ENCODE data around the gene LRRC47.

Gene LRRC47

GRCh38 chr1:3789421-3790300 lies 6.6 kb downstream of the LRRC47 start:
- TF ChIP-seq REST (IDR thresholded peaks at IDR 0.05; ENCODE audit: insufficient replicate concordance, low read depth) (no peak), SPI1 (IDR thresholded peaks at IDR 0.05; ENCODE audit: borderline replicate concordance, low read depth) (no peak), GABPA (IDR thresholded peaks at IDR 0.05; ENCODE audit: low read depth) (no peak), POLR2AphosphoS5 (IDR thresholded peaks at IDR 0.05; ENCODE audit: low read depth) (no peak), CTCF (IDR thresholded peaks at IDR 0.05; ENCODE audit: insufficient read depth, low read length) (no peak)
- H3K4me3 ChIP-seq (replicated peaks; ENCODE audit: insufficient read depth, low read length), result no peak overlapping the region
- DNase-seq (ENCODE audit: low read depth in 1 of 2, low spot score in 1 of 2), result no peak
- no peak overlapping the region for H3K27ac ChIP-seq (replicated peaks)
- no peaks in the 10 kb centered on the region for H3K27me3 ChIP-seq (ENCODE audit: insufficient read depth, poor library complexity, severe bottlenecking)

GRCh38 chr1:3788756-3789420 lies 7.4 kb downstream of the LRRC47 start:
- Histone ChIP-seq H3K27ac (replicated peaks) (no peak overlapping the region), H3K4me3 (replicated peaks; ENCODE audit: insufficient read depth, low read length) (no peak overlapping the region)
- no peak for DNase-seq (ENCODE audit: low read depth in 1 of 2, low spot score in 1 of 2)

More at GRCh38 chr1:3788756-3789420, 7.4 kb downstream of the LRRC47 start:
- no peak for TF ChIP-seq POLR2AphosphoS5 (IDR thresholded peaks at IDR 0.05; ENCODE audit: low read depth)
- TF ChIP-seq GABPA (IDR thresholded peaks at IDR 0.05; ENCODE audit: low read depth), result no peak
- no peak for TF ChIP-seq REST (IDR thresholded peaks at IDR 0.05; ENCODE audit: insufficient replicate concordance, low read depth)
- no peak for TF ChIP-seq CTCF (IDR thresholded peaks at IDR 0.05; ENCODE audit: insufficient read depth, low read length)
- TF ChIP-seq SPI1 (IDR thresholded peaks at IDR 0.05; ENCODE audit: borderline replicate concordance, low read depth), result no peak
- H3K27me3 ChIP-seq (ENCODE audit: insufficient read depth, poor library complexity, severe bottlenecking), result no peaks in the 10 kb centered on the region

Measured in HL-60 (cell line).